Globus pallidus (tissue), 1 donor: ENCODE data around the gene TRAM2.

ENCODE experiments used
- DNase-seq: peaks from one replicate; pipeline ENCODE4 v3.0.0-alpha.2; 2015; ENCODE audit warnings: low spot score

TRAM2 gene

GRCh38 chr6:52594221-52594620 lies 17.4 kb upstream of the TRAM2 start:
- DNase-seq, result no peak

- DNase-seq, result no peak
Measured at GRCh38 chr6:52591832-52592231, 15.0 kb upstream of the TRAM2 start.

- DNase-seq, result no peak
Measured at GRCh38 chr6:52590152-52590891, 13.5 kb upstream of the TRAM2 start.

GRCh38 chr6:52588710-52589091 lies 11.8 kb upstream of the TRAM2 start:
- DNase-seq, result no peak

GRCh38 chr6:52588087-52588709 lies 11.3 kb upstream of the TRAM2 start:
- no peak for DNase-seq

DNA sequence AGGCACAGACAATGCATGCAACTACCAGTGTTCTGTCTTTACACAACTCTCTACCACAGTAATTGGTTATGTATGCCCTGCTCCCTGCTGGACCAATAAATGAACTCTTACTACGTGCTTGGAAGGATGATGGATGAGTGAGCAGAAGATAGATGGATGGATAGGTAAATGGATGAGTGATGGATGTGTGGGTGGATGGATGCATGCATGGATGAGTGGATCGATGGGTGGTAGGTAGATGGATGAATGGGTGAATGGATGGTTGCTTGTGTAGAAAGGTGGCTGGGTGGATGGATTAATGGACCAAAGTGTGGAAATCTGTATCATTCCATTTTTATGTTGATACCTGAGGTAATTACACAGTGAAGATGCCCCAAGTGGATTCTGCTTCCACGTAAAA lies 10.1 kb upstream of the TRAM2 start:
- no peak for DNase-seq

GRCh38 chr6:52584203-52584602 lies 7.3 kb upstream of the TRAM2 start:
- DNase-seq, result no peak

DNA sequence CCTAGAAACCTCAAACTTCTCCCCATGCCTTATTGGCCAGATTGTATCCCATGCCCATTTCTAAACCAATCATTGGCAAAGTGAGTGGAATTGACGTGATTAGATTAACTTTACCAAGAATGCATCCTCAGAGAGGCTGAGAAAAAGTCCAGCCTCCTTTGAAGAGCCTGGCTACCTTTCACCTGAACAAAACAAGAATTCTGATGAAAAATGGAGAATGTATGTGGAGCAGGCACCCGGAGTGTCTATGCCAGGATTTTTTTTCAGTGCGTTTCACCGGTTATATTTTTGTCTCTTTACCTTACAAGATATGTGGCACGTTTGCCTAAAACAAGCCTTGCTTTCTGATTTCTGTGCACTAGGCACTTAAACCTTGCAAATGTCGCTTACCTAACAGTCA lies 6.1 kb upstream of the TRAM2 start:
- DNase-seq, result no peak

DNA sequence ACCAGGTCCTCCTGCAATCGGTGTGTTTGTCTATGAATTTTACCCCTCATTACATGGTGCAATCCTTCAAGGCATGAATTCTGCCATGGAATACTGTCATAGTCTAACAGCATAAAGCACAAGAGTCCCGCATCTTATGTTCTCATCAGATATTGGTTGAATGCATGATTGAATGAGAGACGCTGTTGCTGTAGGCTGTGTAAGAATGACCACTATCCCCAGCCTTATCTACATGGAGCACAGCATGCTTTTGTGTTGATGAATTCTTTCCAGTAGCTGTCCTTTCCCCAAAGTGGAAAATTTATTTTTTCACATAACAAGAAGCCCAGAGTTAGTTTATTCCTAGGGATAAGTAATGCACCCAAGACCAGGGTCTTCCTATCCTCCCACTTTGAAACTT lies 5.6 kb upstream of the TRAM2 start:
- no peak for DNase-seq

DNA sequence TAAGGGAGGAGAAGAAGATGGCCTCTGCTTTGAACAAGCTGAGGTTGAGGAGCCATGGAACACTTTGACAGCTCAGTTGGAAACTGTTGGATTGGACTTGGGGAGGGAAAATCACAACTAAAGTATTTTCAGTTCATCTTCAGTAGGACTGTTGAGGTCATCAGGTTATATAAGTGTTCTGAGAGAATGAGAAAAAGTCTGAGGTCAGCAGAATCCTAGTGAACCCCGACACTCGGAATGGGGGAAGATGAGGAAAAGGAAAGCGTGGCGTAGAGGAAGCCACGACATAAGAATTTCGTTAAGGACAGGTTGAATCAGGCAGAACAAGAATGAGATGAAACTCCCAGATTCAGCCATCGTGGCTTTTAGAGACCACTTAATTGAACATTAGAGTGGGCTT lies 4.0 kb upstream of the TRAM2 start:
- no peak for DNase-seq

GRCh38 chr6:52579006-52579660 lies 2.3 kb upstream of the TRAM2 start:
- DNase-seq, result no peak

GRCh38 chr6:52577778-52578463 lies 1.1 kb upstream of the TRAM2 start:
- DNase-seq, result no peak

- peak; percentile 56 for DNase-seq
Measured at GRCh38 chr6:52576392-52577021, 353 bp downstream of the TRAM2 start.

GRCh38 chr6:52576054-52576391 lies 837 bp downstream of the TRAM2 start:
- no peak for DNase-seq

DNA sequence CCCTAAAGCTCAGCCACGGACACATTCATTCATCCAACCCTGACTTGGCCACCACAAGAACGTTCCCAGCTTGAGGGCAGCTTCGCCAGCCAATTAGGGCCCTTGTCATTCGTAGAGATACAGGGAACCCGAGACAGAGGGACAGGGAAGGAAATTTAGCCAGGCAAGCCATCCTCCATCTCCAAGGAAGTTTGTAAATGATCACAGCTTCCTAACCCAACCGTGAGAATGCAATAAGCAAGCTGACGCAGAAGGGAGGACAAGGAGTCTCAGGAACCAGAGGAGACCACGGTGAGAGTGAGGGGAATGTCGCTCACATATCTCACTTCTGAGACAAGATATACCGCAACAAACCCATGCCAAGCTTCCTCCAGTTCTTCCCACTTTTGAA lies 1.4 kb downstream of the TRAM2 start:
- DNase-seq, result no peak

GRCh38 chr6:52574709-52575501 lies 2.0 kb downstream of the TRAM2 start:
- no peak for DNase-seq

DNA sequence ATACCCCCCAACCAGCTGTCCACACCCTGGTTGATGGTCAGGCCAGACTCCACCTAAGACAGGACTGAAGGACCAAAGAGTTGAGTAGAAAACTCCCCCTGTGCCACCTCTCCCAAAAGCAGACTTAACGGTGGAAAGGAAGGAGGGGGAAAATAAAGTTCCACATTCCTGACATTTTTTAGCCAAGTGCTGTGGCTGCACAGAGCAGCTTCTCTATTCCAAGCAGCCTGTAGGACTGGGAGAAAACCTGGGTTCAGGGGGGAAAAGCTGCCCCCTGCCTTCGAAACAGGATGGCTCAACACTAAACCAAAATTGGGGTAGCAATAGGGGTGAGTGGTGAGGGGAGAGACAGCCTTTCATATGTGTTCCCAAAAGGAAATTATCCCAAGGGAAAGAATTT lies 3.6 kb downstream of the TRAM2 start:
- DNase-seq, result no peak

DNA sequence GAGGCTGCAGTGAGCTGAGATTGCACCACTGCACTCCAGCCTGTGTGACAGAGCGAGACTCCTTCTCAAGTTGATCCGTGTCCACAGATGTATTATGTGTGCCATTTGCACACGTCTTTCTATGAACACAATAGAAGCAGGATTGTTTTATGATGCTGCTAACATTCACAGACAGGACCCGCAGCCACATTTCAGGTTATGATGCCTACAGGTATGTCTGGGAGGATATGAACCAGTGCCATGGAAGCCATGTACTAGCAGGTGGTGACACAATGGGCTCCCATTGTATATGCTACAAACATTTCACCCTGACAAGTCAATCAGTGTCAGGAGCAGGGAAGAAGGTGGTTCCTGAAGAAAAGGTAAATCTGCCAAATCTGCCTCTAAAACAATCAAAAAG lies 4.3 kb downstream of the TRAM2 start:
- DNase-seq, result no peak

DNA sequence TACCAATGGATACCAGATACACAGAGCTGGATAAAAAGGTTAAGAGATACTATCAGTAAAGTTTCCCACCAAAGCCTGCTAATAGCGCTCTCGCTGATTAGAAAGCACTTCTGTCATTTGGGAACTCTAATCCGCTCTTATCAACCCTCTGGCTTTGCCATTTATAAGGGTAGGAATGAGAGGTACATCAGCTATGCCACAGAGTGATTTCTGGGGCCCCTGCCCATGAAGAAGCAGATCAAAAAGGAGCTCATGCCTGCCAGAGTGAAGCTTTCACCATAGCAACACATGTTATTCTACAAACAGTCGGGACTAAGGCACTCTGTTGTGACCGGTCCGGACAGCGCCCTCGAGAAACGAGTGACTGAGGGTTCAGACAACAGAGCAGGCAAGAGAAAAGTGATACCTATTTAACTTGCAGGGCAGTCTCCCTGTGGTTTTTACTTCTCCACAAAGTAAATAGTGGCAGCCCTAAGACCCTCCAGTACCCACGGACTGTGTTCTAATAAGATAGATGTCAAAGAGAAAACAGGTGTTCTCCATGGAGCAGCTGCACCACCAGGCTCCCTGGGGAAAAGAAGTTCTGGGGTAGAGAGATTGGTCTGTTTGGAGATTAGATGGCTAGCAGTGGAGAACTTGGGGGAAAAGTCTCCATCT lies 5.6 kb downstream of the TRAM2 start:
- no peak for DNase-seq

- no peak for DNase-seq
Measured at GRCh38 chr6:52570291-52570700, 6.6 kb downstream of the TRAM2 start.

GRCh38 chr6:52568320-52568719 lies 8.5 kb downstream of the TRAM2 start:
- DNase-seq, result no peak
